KOPT-K1 (cell line): ENCODE data around the gene CNPY4.
"Not testable (repeated sequence)": the region's sequence is repeated elsewhere in the genome, so short reads cannot be mapped to it uniquely, and the experiment has no call there.

Experiments
- H3K27ac ChIP-seq: fragments of 200-600 bp; sonication (generic); 2 replicates; pipeline ENCODE4 v1.5.1; 2016; ENCODE audit warnings: antibody characterized with exemption, mild to moderate bottlenecking, low read depth, low read length; ENCODE audit not compliant: poor library complexity, severe bottlenecking
- H3K36me3 ChIP-seq: fragments of 200-600 bp; sonication (generic); 2 replicates; pipeline ENCODE4 v1.5.1; 2017; ENCODE audit warnings: antibody characterized with exemption, mild to moderate bottlenecking, low read length, moderate library complexity; ENCODE audit not compliant: insufficient read depth
- H3K9me3 ChIP-seq: fragments of 200-600 bp; sonication (generic); 2 replicates; pipeline ENCODE4 v1.5.1; 2017; ENCODE audit warnings: antibody characterized with exemption, low read length, mild to moderate bottlenecking; ENCODE audit not compliant: insufficient read depth, poor library complexity, severe bottlenecking

The CNPY4 gene

DNA sequence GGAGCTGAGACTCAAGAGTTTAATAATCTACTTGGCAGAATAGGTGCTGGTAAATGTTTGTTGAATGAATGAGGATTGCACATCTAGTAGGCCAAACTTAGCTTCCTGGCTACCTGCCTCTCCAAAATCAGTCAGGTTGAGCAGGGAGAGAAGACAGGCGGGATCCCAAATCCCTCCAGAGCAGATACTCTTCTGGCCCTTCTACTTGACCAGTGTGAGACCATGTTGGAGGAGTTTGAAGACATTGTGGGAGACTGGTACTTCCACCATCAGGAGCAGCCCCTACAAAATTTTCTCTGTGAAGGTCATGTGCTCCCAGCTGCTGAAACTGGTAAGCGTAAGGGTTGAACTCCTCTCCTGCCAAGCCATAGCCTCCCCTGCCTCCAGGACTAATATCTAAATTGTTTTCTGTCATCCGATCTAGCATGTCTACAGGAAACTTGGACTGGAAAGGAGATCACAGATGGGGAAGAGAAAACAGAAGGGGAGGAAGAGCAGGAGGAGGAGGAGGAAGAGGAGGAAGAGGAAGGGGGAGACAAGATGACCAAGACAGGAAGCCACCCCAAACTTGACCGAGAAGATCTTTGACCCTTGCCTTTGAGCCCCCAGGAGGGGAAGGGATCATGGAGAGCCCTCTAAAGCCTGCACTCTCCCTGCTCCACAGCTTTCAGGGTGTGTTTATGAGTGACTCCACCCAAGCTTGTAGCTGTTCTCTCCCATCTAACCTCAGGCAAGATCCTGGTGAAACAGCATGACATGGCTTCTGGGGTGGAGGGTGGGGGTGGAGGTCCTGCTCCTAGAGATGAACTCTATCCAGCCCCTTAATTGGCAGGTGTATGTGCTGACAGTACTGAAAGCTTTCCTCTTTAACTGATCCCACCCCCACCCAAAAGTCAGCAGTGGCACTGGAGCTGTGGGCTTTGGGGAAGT is 5.1 kb downstream of the CNPY4 start:
- H3K27ac ChIP-seq, result peak overlapping the region; percentile 1
- H3K36me3 ChIP-seq, result peaks cover 11% of the 10 kb centered on the region; the same call in 1 of the 2 replicates

DNA sequence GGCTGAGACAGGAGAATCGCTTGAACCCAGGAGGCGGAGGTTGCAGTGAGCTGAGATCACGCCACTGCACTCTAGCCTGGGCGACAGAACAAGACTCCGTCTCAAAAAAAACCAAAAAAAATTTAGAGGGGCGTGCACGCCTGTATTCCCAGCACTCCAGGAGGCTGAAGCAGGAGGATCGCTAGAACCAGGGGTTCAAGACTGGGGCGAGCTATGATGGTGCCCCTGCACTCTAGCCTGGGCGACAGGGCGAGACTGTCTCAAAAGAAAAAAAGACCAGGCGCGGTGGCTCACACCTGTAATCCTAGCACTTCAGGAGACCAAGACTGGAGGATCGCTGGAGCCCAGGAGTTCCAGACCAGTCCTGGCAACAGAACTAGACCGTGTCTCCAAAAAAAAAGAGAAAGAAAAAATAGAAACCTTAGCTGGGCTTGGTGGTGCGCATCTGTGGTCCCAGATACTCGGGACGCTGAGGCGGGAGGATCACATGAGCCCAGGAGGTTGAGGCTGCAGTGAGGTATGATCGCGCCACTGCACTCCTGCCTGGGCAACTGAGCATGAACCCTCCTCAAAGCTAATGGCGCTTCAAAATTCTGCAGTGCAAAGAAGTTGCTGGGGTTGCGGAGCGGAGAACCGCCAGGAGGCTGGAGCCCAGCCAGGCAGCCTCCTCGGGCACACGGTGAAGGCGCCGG is 7.0 kb downstream of the CNPY4 start:
- Histone ChIP-seq H3K9me3 (no peaks in the 10 kb centered on the region), H3K27ac (peak overlapping the region; percentile 94), H3K36me3 (peaks cover 11% of the 10 kb centered on the region; the same call in 1 of the 2 replicates)

More for the DNA sequence above, 5.1 kb downstream of the CNPY4 start:
- H3K9me3 ChIP-seq, result no peaks in the 10 kb centered on the region

DNA sequence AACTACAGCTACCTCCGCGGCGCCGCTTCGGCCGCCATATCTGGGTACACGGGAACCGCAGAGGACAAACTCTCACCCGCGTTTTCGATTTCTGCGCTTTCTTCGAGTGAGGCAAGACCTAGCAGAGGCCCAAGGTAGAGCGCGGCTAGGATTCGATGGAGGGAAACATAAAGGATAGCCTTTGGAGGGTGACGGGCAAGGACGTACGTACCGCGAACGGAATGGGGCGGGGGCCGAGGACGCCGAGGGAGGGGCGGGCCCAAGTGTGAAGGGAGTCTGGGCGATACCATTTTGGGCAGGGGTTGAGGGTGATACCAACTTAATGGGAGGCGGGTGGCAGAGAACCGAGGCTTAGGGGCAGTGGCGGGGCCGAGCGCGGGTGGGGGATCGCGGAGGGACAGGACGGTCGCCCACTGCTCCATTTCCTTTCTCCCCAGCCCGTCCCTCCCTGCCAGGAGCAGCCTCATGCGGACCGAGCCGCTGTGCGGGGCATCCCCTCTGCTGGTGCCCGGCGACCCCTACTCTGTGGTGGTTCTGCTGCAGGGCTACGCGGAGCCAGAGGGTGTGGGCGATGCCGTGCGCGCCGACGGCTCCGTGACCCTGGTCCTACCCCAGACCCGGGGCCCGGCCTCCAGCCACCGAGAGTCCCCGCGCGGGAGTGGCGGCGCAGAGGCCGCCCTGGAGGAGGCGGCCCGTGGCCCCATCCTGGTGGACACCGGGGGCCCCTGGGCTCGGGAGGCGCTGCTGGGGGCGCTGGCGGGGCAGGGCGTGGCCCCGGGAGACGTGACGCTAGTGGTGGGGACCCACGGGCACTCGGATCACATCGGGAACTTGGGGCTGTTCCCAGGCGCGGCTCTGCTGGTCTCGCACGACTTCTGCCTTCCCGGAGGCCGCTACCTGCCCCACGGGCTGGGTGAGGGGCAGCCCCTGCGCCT is 7.8 kb downstream of the CNPY4 start, which contains the start of gene MBLAC1:
Gene MBLAC1 (plus strand): TSS at position 37 of the 935 bp plus-strand sequence. CDS start 429 bp downstream, at position 466.
- H3K9me3 ChIP-seq, result no peaks in the 10 kb centered on the region
- peaks cover 11% of the 10 kb centered on the region; the same call in 1 of the 2 replicates for H3K36me3 ChIP-seq
- peak within 1 kb of the TSS; percentile 94 for H3K27ac ChIP-seq

DNA sequence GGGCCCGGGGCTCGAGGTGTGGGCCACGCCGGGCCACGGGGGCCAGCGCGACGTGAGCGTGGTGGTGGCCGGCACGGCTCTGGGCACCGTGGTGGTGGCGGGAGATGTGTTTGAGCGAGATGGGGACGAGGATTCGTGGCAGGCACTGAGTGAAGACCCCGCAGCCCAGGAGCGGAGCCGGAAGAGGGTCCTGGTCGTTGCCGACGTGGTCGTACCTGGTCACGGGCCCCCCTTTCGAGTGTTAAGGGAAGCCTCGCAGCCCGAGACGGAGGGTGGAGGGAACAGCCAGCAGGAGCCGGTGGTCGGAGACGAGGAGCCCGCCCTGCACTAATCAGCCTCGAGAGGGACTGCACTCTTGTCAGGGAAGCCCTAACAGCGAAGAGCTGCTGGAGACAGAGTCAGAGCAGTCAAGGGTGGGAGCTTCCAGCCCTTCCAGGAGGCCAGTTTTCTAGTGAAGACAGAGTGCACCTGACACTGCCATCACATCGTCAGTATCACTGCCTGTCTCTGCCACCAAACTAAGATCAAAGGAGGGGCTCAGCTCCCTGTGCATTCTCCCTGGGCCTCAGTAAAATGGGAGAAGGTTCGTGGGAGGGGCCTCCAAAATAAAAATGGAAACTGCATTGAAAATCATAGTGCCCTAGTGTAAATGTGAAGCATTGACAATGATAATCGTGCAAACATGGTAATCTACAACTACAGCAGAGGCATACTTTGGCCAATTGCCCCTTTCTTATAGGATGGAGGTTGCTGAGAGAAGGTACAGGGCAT is 8.6 kb downstream of the CNPY4 start:
- Histone ChIP-seq H3K27ac (peak overlapping the region; percentile 94), H3K36me3 (peaks cover 11% of the 10 kb centered on the region; the same call in 1 of the 2 replicates), H3K9me3 (no peaks in the 10 kb centered on the region)

DNA sequence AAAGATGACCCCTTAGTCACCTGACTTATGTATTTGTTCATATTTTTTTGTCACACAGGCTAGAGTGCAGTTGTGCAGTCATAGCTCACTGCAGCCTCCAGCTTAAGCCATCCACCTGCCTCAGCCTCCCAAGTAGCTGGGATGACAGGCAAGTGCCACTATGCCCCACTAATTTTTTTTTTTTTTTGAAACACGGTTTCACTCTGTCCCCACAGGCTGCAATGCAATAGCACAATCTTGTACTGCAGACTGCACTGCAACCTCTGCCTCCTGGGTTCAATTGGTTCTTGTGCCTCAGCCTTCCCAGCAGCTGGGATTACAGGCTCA is 9.2 kb downstream of the CNPY4 start:
- Histone ChIP-seq H3K36me3 (peaks cover 11% of the 10 kb centered on the region; the same call in 1 of the 2 replicates), H3K27ac (peak overlapping the region; percentile 94), H3K9me3 (no peaks in the 10 kb centered on the region)

DNA sequence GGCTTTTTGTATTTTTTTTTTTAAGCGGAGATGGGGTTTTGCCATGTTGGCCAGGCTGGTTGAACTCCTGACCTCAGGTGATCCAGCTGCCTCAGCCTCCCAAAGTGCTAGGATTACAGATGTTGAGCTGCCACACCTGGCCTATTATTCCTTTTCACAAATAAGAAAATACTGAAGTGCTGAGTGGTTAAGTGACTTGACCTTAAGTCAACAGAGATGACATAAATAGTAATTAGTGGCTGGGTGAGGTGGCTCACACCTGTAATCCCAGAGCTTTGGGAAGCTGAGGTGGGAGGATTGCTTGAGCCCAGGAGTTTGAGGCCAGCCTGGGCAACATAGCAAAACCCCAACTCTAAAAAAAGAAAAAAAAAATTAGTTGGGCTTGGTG is 10.8 kb downstream of the CNPY4 start:
- not testable (repeated sequence) for H3K36me3 ChIP-seq, H3K9me3 ChIP-seq, H3K27ac ChIP-seq

DNA sequence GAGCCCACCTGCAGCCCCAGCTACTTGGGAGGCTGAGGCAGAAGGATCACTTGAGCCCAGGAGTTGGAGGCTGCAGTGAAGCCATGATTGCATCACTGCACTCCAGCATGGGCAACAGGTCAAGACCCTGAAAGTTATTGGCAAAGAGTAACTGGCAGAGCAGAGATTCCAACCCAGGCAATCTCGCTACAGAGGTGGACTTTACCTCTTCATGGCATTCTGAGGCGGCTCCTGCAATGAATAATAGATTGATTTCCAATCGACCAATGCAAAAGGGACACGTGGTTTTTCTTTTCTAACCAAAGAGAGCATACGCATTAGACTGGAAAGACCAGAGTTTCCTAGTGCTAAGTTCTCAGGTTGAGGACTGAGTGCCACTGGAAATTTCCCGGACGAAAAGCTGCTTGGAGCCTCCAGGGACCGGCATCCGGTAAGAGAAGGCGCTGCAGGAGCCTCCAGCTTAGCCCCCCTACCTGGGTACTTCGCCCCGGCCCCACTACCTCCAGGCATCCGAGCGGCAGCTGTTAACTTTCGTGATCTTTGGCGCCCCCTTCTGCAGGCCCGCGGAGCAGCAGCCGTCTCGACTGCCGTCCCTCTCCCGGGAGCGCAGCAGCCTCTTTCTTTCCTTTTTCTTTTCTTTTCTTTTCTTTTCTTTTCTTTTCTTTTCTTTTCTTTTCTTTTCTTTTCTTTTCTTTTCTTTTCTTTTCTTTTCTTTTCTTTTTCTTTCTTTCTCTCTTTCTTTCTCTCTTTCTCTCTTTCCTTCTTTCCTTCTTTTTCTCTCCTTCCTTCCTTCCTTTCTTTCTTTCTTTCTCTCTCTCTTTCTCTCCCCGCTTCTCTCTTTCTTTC is 11.4 kb downstream of the CNPY4 start:
- no peaks in the 10 kb centered on the region for H3K9me3 ChIP-seq
- H3K27ac ChIP-seq, result no peak overlapping the region
- no peaks in the 10 kb centered on the region for H3K36me3 ChIP-seq

DNA sequence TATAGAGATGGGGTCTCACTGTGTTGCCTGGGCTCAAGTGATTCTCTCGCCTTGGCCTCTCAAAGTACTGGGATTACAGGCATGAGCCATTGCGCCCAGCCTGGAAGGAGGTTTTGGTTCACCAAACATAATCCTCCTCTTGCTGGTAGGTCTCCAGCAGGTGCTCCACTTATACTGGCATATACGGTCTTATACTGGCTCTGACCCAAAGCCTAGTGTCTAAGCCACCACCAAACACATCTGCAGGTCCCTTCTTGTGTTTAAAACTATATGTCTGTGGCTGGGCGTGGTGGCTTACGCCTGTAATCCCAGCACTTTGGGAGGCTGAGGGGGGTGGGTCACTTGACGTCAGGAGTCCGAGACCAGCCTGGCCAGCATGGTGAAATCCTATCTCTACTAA is 12.7 kb downstream of the CNPY4 start:
- Histone ChIP-seq H3K27ac (no peak overlapping the region), H3K9me3 (no peaks in the 10 kb centered on the region), H3K36me3 (no peaks in the 10 kb centered on the region)

DNA sequence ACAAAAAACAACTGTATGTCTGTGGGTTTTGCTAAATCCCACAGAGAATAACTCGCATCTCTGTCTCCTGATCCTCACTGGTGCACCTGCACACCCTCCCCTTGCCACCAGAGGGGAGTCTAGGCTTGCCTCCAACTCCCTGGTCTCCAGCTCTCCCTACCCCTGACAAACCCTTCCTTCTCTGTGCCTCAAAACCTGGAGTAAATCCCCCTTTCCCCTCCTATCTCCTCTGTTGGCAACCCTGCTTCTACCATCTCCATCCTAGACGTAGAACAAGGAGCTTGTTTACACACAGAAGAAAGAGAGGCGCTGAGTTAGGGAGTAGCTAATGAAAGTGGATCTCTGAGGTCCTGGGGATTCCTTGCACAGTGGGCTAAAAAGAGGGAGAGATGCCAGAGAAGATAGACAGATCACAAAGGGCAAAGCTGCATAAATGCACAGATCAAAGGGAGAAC is 13.3 kb downstream of the CNPY4 start:
- Histone ChIP-seq H3K36me3 (no peaks in the 10 kb centered on the region), H3K9me3 (no peaks in the 10 kb centered on the region), H3K27ac (no peak overlapping the region)

DNA sequence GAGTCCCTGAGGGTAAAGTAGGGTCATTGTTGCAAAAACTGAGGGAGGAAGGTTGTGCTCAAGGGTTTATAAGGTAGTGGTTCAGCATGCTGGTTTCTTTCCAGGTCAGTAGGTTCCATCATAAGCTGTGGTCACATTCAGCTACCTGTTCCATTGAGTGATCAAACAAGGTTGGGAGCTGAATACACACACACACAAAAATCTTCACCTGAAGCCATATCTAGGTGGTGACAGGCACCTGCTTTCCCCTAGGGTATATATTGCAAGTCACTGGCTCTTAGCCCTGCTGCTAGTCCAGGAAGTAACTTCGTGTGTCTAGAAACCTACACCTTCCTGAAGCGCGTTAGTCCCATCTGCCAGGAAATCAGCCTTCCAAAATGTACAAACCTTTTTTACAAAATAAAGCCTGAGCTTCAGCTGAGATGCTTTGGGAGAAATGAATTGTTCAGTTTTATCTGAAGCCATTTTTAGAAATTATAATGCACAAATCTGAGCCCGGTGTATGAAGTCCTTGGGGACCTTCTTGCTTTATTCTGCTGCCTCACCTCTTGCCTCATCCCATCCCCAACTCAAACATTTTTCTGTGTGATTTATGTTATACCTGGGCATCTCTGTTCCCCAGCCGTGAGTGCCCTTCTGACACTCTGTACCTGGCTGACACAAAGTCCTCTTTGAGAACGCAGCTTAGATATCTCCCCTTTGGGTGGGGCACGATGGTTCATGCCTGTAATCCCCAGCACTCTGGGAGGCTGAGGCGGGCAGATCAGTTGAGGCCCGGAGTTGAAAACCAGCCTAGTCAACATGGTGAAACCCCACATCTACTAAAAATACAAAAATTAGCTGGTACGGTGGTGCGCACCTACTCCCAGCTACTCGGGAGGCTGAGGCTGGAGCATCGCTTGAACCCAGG is 18.7 kb downstream of the CNPY4 start:
- no peaks in the 10 kb centered on the region for H3K36me3 ChIP-seq
- H3K9me3 ChIP-seq, result no peaks in the 10 kb centered on the region
- peak overlapping the region; percentile 21 for H3K27ac ChIP-seq

DNA sequence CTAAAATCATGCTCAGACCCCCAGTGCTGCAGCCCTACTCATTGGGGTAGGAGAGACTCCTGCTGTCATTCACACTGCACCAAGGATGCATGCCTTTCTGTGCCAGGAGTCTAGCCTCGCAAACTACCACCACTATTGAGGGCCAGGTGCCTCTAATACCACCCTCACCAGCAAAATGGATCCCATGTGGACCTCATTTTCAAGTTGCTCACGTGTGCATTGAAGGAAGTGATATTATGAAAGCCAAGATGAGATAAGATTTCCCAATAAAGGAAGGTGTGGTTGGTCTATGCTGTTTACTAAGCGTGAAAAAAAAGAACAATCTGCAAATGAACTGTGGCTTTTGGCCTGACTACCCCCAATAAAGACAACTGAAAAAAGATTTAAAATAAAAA is 22.1 kb downstream of the CNPY4 start:
- no peaks in the 10 kb centered on the region for H3K36me3 ChIP-seq
- H3K9me3 ChIP-seq, result no peaks in the 10 kb centered on the region
- no peak overlapping the region for H3K27ac ChIP-seq

DNA sequence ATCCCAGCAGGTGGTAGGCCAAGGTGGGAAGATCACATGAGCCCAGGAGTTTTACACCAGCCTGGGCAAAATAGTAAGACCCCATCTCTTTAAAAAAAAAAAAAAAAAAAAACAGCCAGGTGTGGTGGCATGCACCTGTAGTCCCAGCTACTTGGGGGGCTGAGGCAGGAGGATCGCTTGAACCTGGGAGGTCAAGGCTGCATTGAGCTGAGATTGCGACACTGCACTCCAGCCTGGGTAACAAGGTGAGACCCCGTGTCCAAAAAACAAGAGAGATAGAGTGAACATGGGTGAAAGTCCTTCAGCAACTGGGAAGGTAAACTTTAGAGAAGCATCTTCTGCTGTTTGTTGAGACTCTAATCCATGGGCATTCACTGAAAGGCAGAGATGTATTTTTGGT is 23.0 kb downstream of the CNPY4 start:
- Histone ChIP-seq H3K36me3 (no peaks in the 10 kb centered on the region), H3K9me3 (no peaks in the 10 kb centered on the region), H3K27ac (no peak overlapping the region)

DNA sequence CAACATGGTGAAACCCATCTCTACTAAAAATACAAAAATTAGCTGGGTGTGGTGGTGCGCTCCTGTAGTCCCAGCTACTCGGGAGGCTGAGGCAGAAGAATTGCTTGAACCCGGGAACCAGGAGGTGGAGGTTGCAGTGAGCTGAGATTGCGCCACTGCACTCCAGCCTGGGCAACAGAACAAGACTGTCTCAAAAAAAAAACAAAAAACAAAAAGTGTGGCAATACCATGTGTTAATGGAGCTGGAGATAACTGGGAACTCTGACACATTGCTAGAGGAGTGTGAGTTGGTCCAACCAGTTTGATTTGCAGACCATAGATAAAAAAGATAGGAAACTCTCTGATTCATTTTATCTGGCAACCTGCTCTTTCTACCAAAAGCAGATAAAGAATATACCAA is 26.9 kb downstream of the CNPY4 start:
- H3K27ac ChIP-seq, H3K36me3 ChIP-seq, H3K9me3 ChIP-seq: not testable (repeated sequence)
